Mucosa of gallbladder (tissue), 1 donor: ENCODE measurements around the gene LRRC75A. TPM values are rescaled to one million over a fixed set of nuclear protein-coding genes. Genes with fewer than 3 reads are reported as not detected.
"Not testable (repeated sequence)": the region's sequence is repeated elsewhere in the genome, so short reads cannot be mapped to it uniquely, and the experiment has no call there.

Experiments used
- DNase-seq: peaks from one replicate; pipeline ENCODE4 v3.0.0-alpha.2; 2020; ENCODE audit warnings: low spot score
- total RNA-seq: library from RNA; stranded (reverse); gene quantifications from one replicate; pipeline ENCODE4 v1.2.1, GENCODE V29; 2021
- donor health status: DM: no; HTN: no; CAD: no.

The LRRC75A gene
- 7.0 TPM for total RNA-seq

- DNase-seq, result peak; percentile 30
Measured at GRCh38 chr17:16491703-16492612, at the start of gene LRRC75A. Gene LRRC75A (minus strand): TSS chr17:16492193. CDS start chr17:16491990, 203 bp downstream.

GRCh38 chr17:16537130-16537458 is 45.1 kb upstream of the LRRC75A start:
- no peak for DNase-seq

GRCh38 chr17:16534236-16534635 is 42.2 kb upstream of the LRRC75A start:
- DNase-seq, result no peak

GRCh38 chr17:16529906-16530305 is 37.9 kb upstream of the LRRC75A start:
- no peak for DNase-seq

- DNase-seq, result no peak
Measured at GRCh38 chr17:16527298-16527697, 35.3 kb upstream of the LRRC75A start.

GRCh38 chr17:16525556-16525955 is 33.6 kb upstream of the LRRC75A start:
- not testable (repeated sequence) for DNase-seq

- peak; percentile 88 for DNase-seq
Measured at GRCh38 chr17:16521070-16521727, 29.2 kb upstream of the LRRC75A start.

GRCh38 chr17:16519021-16519420 is 27.0 kb upstream of the LRRC75A start:
- DNase-seq, result no peak

GRCh38 chr17:16517477-16517876 is 25.5 kb upstream of the LRRC75A start:
- no peak for DNase-seq

- DNase-seq, result peak; percentile 16
Measured at GRCh38 chr17:16516594-16517051, 24.6 kb upstream of the LRRC75A start.

GRCh38 chr17:16515933-16516332 is 23.9 kb upstream of the LRRC75A start:
- DNase-seq, result no peak

GRCh38 chr17:16513873-16514272 is 21.9 kb upstream of the LRRC75A start:
- no peak for DNase-seq

GRCh38 chr17:16512011-16512410 is 20.0 kb upstream of the LRRC75A start:
- DNase-seq, result no peak

- DNase-seq, result no peak
Measured at GRCh38 chr17:16511593-16511992, 19.6 kb upstream of the LRRC75A start.

GRCh38 chr17:16507918-16508533 is 16.0 kb upstream of the LRRC75A start:
- no peak for DNase-seq

GRCh38 chr17:16506188-16506587 is 14.2 kb upstream of the LRRC75A start:
- no peak for DNase-seq

- no peak for DNase-seq
Measured at GRCh38 chr17:16504984-16505383, 13.0 kb upstream of the LRRC75A start.

- no peak for DNase-seq
Measured at GRCh38 chr17:16496820-16497489, 5.0 kb upstream of the LRRC75A start.

- DNase-seq, result no peak
Measured at GRCh38 chr17:16495980-16496819, 4.2 kb upstream of the LRRC75A start.

GRCh38 chr17:16495561-16495960 is 3.6 kb upstream of the LRRC75A start:
- DNase-seq, result no peak

GRCh38 chr17:16494059-16494458 is 2.1 kb upstream of the LRRC75A start:
- no peak for DNase-seq
